ENCODE results near the gene PLIN3. TPM values are rescaled to one million over a fixed set of nuclear protein-coding genes. Genes with fewer than 3 reads are reported as not detected.

Gene PLIN3, protein sequence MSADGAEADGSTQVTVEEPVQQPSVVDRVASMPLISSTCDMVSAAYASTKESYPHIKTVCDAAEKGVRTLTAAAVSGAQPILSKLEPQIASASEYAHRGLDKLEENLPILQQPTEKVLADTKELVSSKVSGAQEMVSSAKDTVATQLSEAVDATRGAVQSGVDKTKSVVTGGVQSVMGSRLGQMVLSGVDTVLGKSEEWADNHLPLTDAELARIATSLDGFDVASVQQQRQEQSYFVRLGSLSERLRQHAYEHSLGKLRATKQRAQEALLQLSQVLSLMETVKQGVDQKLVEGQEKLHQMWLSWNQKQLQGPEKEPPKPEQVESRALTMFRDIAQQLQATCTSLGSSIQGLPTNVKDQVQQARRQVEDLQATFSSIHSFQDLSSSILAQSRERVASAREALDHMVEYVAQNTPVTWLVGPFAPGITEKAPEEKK
- total RNA-seq (10 to 100 TPM; 26.7 to 63.5 (median 46.9) TPM), polyA plus RNA-seq (10 to 100 TPM; 28.0 to 40.0 (median 29.3) TPM)
- long read RNA-seq, donor 1, transcript PLIN3-201 (8 exons, 2,333 nt) = major isoform, 25 of 58 reads
- long read RNA-seq, donor 1, partial matches to known transcripts = 31 of 58 reads
- long read RNA-seq, donor 1, other reads (novel, unspliced or antisense) = 0 of 58 reads
- long read RNA-seq, donor 2, transcript PLIN3-201 (8 exons, 2,333 nt) = major isoform, 19 of 25 reads
- long read RNA-seq, donor 2, partial matches to known transcripts = 5 of 25 reads
- long read RNA-seq, donor 2, other reads (novel, unspliced or antisense) = 0 of 25 reads

DNA sequence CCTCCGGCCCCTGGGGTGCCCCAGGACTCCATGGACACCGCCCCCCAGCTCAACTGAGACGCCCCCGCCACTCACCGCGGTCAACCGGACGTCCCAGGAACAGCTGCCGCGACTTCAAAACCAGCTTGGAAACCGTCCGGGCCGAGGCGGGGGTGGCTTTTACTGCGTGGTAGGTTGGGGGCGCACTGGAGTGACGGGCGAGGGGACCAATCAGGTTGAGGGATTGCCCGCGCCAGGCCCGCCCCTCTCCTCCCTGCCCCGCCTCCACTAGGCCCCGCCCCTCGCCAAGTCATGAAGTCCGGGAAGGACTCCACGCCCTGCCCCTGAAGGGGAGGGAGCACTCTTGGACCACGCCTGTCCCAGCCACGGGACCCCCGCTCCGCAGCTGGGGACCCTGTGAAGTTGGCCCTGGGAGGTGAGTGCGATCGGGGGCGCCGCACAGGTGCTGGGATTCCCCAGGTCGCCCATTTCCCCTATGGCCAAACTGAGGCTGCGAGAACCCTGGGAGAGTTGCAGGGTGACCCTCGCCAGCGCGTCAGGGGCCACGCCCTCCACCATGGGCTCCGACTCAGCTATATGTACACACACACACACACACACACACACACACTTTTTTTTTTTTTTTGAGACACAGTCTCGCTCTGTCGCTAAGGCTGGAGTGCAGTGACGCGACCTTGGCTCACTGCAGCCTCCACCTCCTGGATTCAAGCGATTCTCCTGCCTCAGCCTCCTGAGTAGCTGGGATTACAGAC lies at the start of gene PLIN3:
Gene PLIN3, minus strand, starts transcription at position 134 of the 752 bp plus-strand sequence. CDS start 6,273 bp downstream, outside the sequence.
- TF ChIP-seq POLR2AphosphoS5 (IDR thresholded peaks at IDR 0.05) = peak; percentile 74 to 87 (median 82)
- TF ChIP-seq, protein P1, sequence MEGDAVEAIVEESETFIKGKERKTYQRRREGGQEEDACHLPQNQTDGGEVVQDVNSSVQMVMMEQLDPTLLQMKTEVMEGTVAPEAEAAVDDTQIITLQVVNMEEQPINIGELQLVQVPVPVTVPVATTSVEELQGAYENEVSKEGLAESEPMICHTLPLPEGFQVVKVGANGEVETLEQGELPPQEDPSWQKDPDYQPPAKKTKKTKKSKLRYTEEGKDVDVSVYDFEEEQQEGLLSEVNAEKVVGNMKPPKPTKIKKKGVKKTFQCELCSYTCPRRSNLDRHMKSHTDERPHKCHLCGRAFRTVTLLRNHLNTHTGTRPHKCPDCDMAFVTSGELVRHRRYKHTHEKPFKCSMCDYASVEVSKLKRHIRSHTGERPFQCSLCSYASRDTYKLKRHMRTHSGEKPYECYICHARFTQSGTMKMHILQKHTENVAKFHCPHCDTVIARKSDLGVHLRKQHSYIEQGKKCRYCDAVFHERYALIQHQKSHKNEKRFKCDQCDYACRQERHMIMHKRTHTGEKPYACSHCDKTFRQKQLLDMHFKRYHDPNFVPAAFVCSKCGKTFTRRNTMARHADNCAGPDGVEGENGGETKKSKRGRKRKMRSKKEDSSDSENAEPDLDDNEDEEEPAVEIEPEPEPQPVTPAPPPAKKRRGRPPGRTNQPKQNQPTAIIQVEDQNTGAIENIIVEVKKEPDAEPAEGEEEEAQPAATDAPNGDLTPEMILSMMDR (IDR thresholded peaks at IDR 0.05 in 8 of 11, conservative IDR thresholded peaks at IDR 0.05 in 3 of 11) = peak in 3 of 11 experiments; percentile 5 to 37 (median 22)
- no peak for TF ChIP-seq POLR2A (IDR thresholded peaks at IDR 0.05)
- WGBS, 5 donors = 3 to 7% (median 5%) methylated on average over 20 to 46 of the region's 46 CpGs
- peak; percentile 97 for DNase-seq
- Histone ChIP-seq H3K27me3 (replicated peaks in 1 of 7) (no peaks in the 10 kb centered on the region), H3K36me3 (peaks cover 0 to 16% (median 0%) of the 10 kb centered on the region in 6 donors), H3K9me3 (no peaks in the 10 kb centered on the region), H3K4me1 (peaks cover 0 to 73% (median 34%) of the 10 kb centered on the region in 6 donors), H3K27ac (peak within 1 kb of the TSS; percentile 70 to 97 (median 91)), H3K4me3 (peak within 1 kb of the TSS; percentile 58 to 91 (median 74))
- intact Hi-C loops (cut with DNase I; ENCODE audit: low total_unique reads) = no loop called here

DNA sequence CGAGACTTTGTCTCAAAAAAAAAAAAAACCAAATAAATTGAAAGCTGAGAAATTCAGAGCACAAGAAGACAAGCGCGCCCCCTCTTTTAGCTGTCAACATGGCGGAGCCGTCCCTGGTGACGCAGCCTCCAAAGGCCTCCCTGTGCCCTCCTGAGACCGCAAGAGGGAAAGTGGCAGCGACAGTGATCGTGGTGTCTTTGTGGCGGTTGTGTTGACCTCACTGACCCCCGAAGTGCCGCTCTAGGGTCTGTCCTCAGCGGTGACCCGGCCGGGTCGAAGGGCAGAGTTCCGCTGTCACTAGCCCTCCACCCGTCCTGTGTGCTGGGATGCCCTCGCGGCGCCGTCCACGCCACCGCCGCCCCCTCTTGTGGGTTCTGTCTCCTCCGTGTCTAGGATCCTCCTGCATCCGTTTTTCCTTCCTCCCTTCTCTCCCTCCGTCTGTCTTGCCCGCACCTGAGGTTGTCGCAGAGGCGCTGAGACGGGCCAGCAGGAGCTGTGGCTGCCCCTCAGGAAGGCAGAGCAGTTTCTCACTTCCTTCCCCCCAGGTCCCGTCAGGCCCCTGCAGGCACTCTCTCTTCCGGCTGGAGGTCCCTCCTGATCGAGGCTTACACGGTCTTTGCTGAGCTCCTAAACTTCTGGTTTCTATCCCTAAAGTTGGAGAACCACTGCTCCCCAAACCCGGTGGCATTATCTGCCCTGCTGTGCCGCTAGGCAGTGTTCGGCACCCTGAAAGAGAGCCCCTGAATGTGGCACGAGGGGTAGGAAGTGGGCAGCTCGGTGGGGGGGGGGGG lies 49.0 kb upstream of the PLIN3 start:
- 14 to 31% (median 22%) methylated on average over 40 to 41 of the region's 41 CpGs for WGBS, 5 donors
- intact Hi-C loops (cut with DNase I; ENCODE audit: low total_unique reads) = loop anchor here (10.0 kb wide), 1 partner anchor 102 kb away; no protein-coding TSS in a partner anchor
- Histone ChIP-seq H3K9me3 (no peaks in the 10 kb centered on the region), H3K27ac (peak overlapping the region; percentile 62 to 93 (median 86)), H3K36me3 (peaks cover 0 to 12% (median 0%) of the 10 kb centered on the region in 6 donors), H3K27me3 (replicated peaks in 1 of 7) (no peaks in the 10 kb centered on the region), H3K4me1 (peaks cover 19 to 64% (median 51%) of the 10 kb centered on the region in 6 donors), H3K4me3 (peak overlapping the region; percentile 43 to 80 (median 53))
- TF ChIP-seq POLR2A (IDR thresholded peaks at IDR 0.05) (no peak), POLR2AphosphoS5 (IDR thresholded peaks at IDR 0.05) (peak; percentile 67 to 83 (median 71))
- TF ChIP-seq, protein P1 (IDR thresholded peaks at IDR 0.05 in 8 of 11, conservative IDR thresholded peaks at IDR 0.05 in 3 of 11) = no peak
- peak; percentile 88 for DNase-seq

DNA sequence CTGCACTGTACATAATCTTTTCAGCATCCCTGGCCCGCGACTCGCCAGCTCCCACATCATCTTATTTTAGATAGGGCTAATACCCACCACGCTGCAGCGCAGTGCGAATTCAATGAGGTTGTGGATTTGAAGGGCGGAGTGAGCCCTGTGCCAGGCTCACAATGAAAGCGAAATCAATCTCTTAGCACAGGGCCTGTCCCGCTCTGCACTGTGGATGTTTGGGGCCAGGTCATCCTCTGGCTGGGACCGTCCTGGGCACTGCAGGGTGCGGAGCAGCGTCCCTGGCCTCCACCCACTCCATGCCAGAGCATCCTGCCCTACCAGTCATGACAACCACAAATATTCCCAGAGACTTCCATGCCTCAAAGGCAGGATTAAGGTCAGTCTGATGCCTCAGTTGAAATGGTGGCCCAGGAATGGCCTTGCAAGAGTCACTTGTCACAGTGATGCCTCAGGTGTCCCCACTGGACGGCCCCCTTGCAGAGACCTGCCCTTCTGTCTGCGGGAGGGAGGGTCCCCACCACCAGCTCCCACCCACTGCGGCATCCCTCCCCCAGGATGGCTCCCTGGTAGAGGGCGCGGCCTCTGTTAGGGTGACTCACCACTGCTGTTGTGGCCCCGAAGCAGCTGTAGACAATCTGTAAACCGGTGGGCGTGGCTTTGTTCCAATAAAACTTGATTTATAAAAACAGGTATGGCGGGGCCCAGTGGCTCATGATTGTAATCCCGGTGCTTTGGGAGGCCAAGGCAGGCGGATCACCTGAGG lies 47.5 kb upstream of the PLIN3 start:
- TF ChIP-seq POLR2AphosphoS5 (IDR thresholded peaks at IDR 0.05) (peak in 2 of 3 donors; percentile 33 to 41), POLR2A (IDR thresholded peaks at IDR 0.05) (no peak)
- TF ChIP-seq, protein P1 (IDR thresholded peaks at IDR 0.05 in 8 of 11, conservative IDR thresholded peaks at IDR 0.05 in 3 of 11) = no peak
- Histone ChIP-seq H3K9me3 (no peaks in the 10 kb centered on the region), H3K4me1 (peaks cover 30 to 77% (median 64%) of the 10 kb centered on the region in 6 donors), H3K36me3 (peaks cover 0 to 12% (median 0%) of the 10 kb centered on the region in 6 donors), H3K27me3 (replicated peaks in 1 of 7) (no peaks in the 10 kb centered on the region), H3K4me3 (peak overlapping the region; percentile 12 to 80 (median 53)), H3K27ac (peak overlapping the region in 7 of 8 donors; percentile 69 to 93 (median 87))
- intact Hi-C loops (cut with DNase I; ENCODE audit: low total_unique reads) = loop anchor here (5.0 to 10.0 kb wide), 2 partner anchors 43 to 100 kb away; no protein-coding TSS in a partner anchor
- WGBS, 5 donors = 58 to 82% (median 66%) methylated on average over 14 to 23 of the region's 23 CpGs
- DNase-seq = peak; percentile 88

All from spleen (tissue), 13 donors.